PFSK-1 (cell line): ENCODE results near the gene ZXDC.

ENCODE experiments used
- FOXP2 ChIP-seq: optimal IDR thresholded peaks from 2 replicates; pipeline ENCODE3; 2011; ENCODE audit warnings: borderline replicate concordance, control low read depth, inconsistent platforms; ENCODE audit not compliant: insufficient read depth; ENCODE audit errors: extremely low read length, extremely low read depth
- POLR2AphosphoS5 ChIP-seq: IDR thresholded peaks from 2 replicates; pipeline ENCODE4 v1.6.1; 2012; ENCODE audit warnings: low read depth, mild to moderate bottlenecking, control low read depth, low read length, moderate library complexity
- SIN3A ChIP-seq: IDR thresholded peaks from 2 replicates; pipeline ENCODE4 v1.6.1; 2012; ENCODE audit warnings: mild to moderate bottlenecking, low read length, moderate library complexity, borderline replicate concordance; ENCODE audit not compliant: insufficient read depth
- TAF1 ChIP-seq: IDR thresholded peaks from 2 replicates; pipeline ENCODE4 v1.6.1; 2012; ENCODE audit warnings: low read length, control low read depth, borderline replicate concordance; ENCODE audit not compliant: insufficient read depth
- TF ChIP-seq, protein P1 (sequence below), 2 experiments: IDR thresholded peaks; 2 replicates each; pipeline versions ENCODE4 v1.6.1 to v1.8.0; 2011 to 2012; ENCODE audit warnings: low read depth in 2 of 2, low read length in 2 of 2, control low read depth in 1 of 2, inconsistent platforms in 1 of 2, mild to moderate bottlenecking in 1 of 2, moderate library complexity in 1 of 2; ENCODE audit not compliant: insufficient read depth in 1 of 2

DNA sequence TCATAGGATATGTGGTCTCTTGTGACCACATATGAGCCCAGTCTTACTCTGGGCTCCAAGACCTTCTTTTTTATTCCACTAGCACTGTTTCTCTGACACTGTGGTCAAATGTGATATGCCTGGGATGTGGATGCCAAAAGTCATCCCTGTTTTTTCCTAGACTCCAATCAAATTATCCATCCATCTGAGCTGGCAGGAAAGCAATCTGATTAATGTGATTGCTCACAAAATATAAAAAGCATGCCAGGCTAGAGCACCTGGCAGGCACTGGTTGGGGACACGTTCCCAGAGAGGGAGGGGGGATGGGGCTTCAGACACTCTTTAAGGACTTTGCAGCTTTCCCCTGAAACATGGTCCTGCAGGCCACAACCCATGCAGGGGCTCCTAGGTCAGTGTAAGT lies 84.1 kb downstream of the ZXDC start:
- no peak for TF ChIP-seq TAF1
- no peak for TF ChIP-seq POLR2AphosphoS5
- TF ChIP-seq SIN3A, result no peak
- TF ChIP-seq, protein P1, sequence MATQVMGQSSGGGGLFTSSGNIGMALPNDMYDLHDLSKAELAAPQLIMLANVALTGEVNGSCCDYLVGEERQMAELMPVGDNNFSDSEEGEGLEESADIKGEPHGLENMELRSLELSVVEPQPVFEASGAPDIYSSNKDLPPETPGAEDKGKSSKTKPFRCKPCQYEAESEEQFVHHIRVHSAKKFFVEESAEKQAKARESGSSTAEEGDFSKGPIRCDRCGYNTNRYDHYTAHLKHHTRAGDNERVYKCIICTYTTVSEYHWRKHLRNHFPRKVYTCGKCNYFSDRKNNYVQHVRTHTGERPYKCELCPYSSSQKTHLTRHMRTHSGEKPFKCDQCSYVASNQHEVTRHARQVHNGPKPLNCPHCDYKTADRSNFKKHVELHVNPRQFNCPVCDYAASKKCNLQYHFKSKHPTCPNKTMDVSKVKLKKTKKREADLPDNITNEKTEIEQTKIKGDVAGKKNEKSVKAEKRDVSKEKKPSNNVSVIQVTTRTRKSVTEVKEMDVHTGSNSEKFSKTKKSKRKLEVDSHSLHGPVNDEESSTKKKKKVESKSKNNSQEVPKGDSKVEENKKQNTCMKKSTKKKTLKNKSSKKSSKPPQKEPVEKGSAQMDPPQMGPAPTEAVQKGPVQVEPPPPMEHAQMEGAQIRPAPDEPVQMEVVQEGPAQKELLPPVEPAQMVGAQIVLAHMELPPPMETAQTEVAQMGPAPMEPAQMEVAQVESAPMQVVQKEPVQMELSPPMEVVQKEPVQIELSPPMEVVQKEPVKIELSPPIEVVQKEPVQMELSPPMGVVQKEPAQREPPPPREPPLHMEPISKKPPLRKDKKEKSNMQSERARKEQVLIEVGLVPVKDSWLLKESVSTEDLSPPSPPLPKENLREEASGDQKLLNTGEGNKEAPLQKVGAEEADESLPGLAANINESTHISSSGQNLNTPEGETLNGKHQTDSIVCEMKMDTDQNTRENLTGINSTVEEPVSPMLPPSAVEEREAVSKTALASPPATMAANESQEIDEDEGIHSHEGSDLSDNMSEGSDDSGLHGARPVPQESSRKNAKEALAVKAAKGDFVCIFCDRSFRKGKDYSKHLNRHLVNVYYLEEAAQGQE (IDR thresholded peaks at IDR 0.05; ENCODE audit: insufficient read depth in 1 of 2, low read depth in 2 of 2, low read length in 2 of 2), result no peak
- no peak for TF ChIP-seq FOXP2
